ENCODE measurements around the gene CCNY. TPM values are rescaled to one million over a fixed set of nuclear protein-coding genes. Genes with fewer than 3 reads are reported as not detected.

CCNY gene
- total and polyA plus RNA-seq, 2 of the 4 experiments (the other 2 are of a cell fraction): 38.0 to 131 TPM

DNA sequence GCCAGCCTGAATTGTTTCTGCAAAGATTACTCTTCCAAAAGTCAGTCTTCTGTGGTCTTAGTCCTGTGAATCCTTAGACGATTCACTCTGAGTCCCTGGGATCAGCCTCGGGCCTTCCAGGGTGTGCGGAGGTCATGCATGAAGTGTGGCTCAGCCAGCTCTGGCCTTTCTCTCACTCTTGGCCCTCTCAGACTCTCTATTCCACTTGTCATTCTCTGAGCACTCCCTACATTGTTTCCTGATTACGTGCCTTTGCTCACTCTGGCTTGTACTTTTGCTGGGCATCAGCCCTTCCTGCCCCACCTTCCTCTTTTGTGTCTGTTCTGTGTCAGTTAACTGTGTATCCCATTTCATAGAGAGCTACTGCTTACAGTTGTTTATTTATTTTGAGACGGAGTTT, 36.0 kb downstream of the CCNY start:
- no peak overlapping the region for H2AK9ac ChIP-seq (replicated peaks; ENCODE audit: low read depth, low read length, poor library complexity)
- no peak overlapping the region for H3K18ac ChIP-seq (ENCODE audit: low read depth, low read length)
- no peak overlapping the region for H3K4ac ChIP-seq (ENCODE audit: low read depth, low read length)
- peaks cover 29% of the 10 kb centered on the region for H3K9me1 ChIP-seq (ENCODE audit: insufficient read depth, low read length)
- in situ Hi-C loops (cut with MboI; ENCODE audit: low sequenced_read_pairs): no loop called here
- no peak for TF ChIP-seq NFE2L2 (IDR thresholded peaks at IDR 0.05; ENCODE audit: low read depth, low read length)
- TF ChIP-seq, protein P1, sequence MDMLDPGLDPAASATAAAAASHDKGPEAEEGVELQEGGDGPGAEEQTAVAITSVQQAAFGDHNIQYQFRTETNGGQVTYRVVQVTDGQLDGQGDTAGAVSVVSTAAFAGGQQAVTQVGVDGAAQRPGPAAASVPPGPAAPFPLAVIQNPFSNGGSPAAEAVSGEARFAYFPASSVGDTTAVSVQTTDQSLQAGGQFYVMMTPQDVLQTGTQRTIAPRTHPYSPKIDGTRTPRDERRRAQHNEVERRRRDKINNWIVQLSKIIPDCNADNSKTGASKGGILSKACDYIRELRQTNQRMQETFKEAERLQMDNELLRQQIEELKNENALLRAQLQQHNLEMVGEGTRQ (IDR thresholded peaks at IDR 0.05; ENCODE audit: low read depth, low read length): no peak
- TF ChIP-seq CEBPB (IDR thresholded peaks at IDR 0.05; ENCODE audit: low read depth, low read length): no peak
- TF ChIP-seq, protein P2, sequence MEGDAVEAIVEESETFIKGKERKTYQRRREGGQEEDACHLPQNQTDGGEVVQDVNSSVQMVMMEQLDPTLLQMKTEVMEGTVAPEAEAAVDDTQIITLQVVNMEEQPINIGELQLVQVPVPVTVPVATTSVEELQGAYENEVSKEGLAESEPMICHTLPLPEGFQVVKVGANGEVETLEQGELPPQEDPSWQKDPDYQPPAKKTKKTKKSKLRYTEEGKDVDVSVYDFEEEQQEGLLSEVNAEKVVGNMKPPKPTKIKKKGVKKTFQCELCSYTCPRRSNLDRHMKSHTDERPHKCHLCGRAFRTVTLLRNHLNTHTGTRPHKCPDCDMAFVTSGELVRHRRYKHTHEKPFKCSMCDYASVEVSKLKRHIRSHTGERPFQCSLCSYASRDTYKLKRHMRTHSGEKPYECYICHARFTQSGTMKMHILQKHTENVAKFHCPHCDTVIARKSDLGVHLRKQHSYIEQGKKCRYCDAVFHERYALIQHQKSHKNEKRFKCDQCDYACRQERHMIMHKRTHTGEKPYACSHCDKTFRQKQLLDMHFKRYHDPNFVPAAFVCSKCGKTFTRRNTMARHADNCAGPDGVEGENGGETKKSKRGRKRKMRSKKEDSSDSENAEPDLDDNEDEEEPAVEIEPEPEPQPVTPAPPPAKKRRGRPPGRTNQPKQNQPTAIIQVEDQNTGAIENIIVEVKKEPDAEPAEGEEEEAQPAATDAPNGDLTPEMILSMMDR (conservative IDR thresholded peaks at IDR 0.05; ENCODE audit: low read depth, low read length): no peak
- TF ChIP-seq RFX5 (IDR thresholded peaks at IDR 0.05; ENCODE audit: low read depth, low read length): no peak
- TF ChIP-seq BHLHE40 (IDR thresholded peaks at IDR 0.05; ENCODE audit: low read depth, low read length): no peak
- TF ChIP-seq CHD1 (IDR thresholded peaks at IDR 0.05; ENCODE audit: low read depth, low read length): no peak
- TF ChIP-seq RAD21 (IDR thresholded peaks at IDR 0.05; ENCODE audit: low read length): no peak
- H3K23ac ChIP-seq (ENCODE audit: low read depth, low read length): no peak overlapping the region
- ChIA-PET CTCF (no interaction called here), POLR2A (ENCODE audit: unreplicated experiment) (no interaction called here)
- peaks cover 10% of the 10 kb centered on the region for H3K4me1 ChIP-seq (ENCODE audit: control insufficient read depth, insufficient read depth, low read length)
- H3K27me3 ChIP-seq (ENCODE audit: control insufficient read depth, insufficient read depth, low read length): no peaks in the 10 kb centered on the region
- no TSS peak for BruUV-seq (replicated peaks)
- no peaks in the 10 kb centered on the region for H3K9me3 ChIP-seq (ENCODE audit: control insufficient read depth, insufficient read depth, low read length)
- intact Hi-C loops (cut with micrococcal nuclease): no loop called here
- 66% methylated on average over 4 of the region's 5 CpGs; no CpG with 5 or more reads in 1 of the 2 experiments for WGBS, 2 experiments (ENCODE audit: extremely low coverage in 2 of 2, insufficient read length in 1 of 2)
- H2AK5ac ChIP-seq (ENCODE audit: low read depth, low read length): no peak overlapping the region
- H2BK120ac ChIP-seq (ENCODE audit: low read depth, low read length): no peak overlapping the region
- no peak overlapping the region for H2BK5ac ChIP-seq (ENCODE audit: low read depth, low read length, poor library complexity, severe bottlenecking)
- no peak overlapping the region for H2AFZ ChIP-seq (replicated peaks; ENCODE audit: low read length, poor library complexity)
- no peak for ATAC-seq (ENCODE audit: low read depth)
- dilution Hi-C loops (cut with HindIII; ENCODE audit: low sequenced_read_pairs, unreplicated experiment): no loop called here
- H3K36me3 ChIP-seq (ENCODE audit: control insufficient read depth, insufficient read depth, low read length): no peaks in the 10 kb centered on the region
- DNase-seq: no peak
- no peak overlapping the region for H3K27ac ChIP-seq (ENCODE audit: insufficient read depth, low read length)
- no peak overlapping the region for H3K56ac ChIP-seq (ENCODE audit: extremely low read depth, insufficient read depth, low read length)
- H2BK20ac ChIP-seq (ENCODE audit: low read depth, low read length): no peak overlapping the region
- no peak overlapping the region for H4K5ac ChIP-seq (ENCODE audit: low read depth, low read length)
- H3K9ac ChIP-seq (ENCODE audit: low read depth, low read length): no peak overlapping the region
- H4K20me1 ChIP-seq (ENCODE audit: insufficient read depth, low read length): peaks cover 83% of the 10 kb centered on the region
- H4K91ac ChIP-seq (ENCODE audit: insufficient read depth, low read depth, low read length): no peak overlapping the region
- no peak overlapping the region for H3K4me2 ChIP-seq (ENCODE audit: low read depth, low read length)
- no peak overlapping the region for H3K4me3 ChIP-seq (ENCODE audit: insufficient read depth, low read depth, low read length)
- peaks cover 38 to 86% of the 10 kb centered on the region in 2 experiments for H3K79me1 ChIP-seq (ENCODE audit: low read depth in 1 of 2, low read length in 2 of 2)
- no peak overlapping the region for H2BK15ac ChIP-seq (ENCODE audit: low read depth, low read length)
- H3K14ac ChIP-seq (replicated peaks; ENCODE audit: low read depth, low read length): no peak overlapping the region
- H4K8ac ChIP-seq (ENCODE audit: low read depth in 2 of 2, low read length in 2 of 2): no peak overlapping the region
